CD4-positive, alpha-beta T cell treated with Interleukin-1 beta for 1 hour (primary cell): ENCODE results near the gene INPP5K.

Experiments
- DNase-seq, 2 donors: peaks; one replicate each; pipeline ENCODE4 v3.0.0-alpha.2; 2020 to 2022

The INPP5K gene

GRCh38 chr17:1484676-1485422 is 31.6 kb downstream of the INPP5K start:
- peak; percentile 70 to 80 for DNase-seq

- no peak for DNase-seq
Observed at GRCh38 chr17:1484060-1484535, 32.3 kb downstream of the INPP5K start.

- no peak for DNase-seq
Observed at GRCh38 chr17:1482680-1483079, 33.7 kb downstream of the INPP5K start.

- DNase-seq: no peak
Observed at GRCh38 chr17:1481736-1482135, 34.7 kb downstream of the INPP5K start.

GRCh38 chr17:1480747-1481465 is 35.5 kb downstream of the INPP5K start:
- no peak for DNase-seq

- DNase-seq: no peak
Observed at GRCh38 chr17:1478418-1478817, 38.0 kb downstream of the INPP5K start.

- DNase-seq: no peak
Observed at GRCh38 chr17:1475321-1475854, 41.0 kb downstream of the INPP5K start.

GRCh38 chr17:1474402-1475189 is 41.8 kb downstream of the INPP5K start:
- DNase-seq: no peak

- peak in 1 of 2 donors; percentile 45 for DNase-seq
Observed at GRCh38 chr17:1473841-1474240, 42.6 kb downstream of the INPP5K start.

- DNase-seq: no peak
Observed at GRCh38 chr17:1473170-1473569, 43.2 kb downstream of the INPP5K start.

GRCh38 chr17:1471911-1472821 is 44.2 kb downstream of the INPP5K start:
- no peak for DNase-seq

- no peak for DNase-seq
Observed at GRCh38 chr17:1471490-1471889, 44.9 kb downstream of the INPP5K start.

GRCh38 chr17:1470755-1471462 is 45.5 kb downstream of the INPP5K start:
- no peak for DNase-seq

GRCh38 chr17:1470071-1470754 is 46.2 kb downstream of the INPP5K start:
- no peak for DNase-seq

GRCh38 chr17:1469231-1469852 is 47.1 kb downstream of the INPP5K start:
- no peak for DNase-seq

- peak in 1 of 2 donors; percentile 64 for DNase-seq
Observed at GRCh38 chr17:1467898-1468492, 48.4 kb downstream of the INPP5K start.

GRCh38 chr17:1467258-1467657 is 49.2 kb downstream of the INPP5K start:
- no peak for DNase-seq

- DNase-seq: no peak
Observed at GRCh38 chr17:1464186-1464585, 52.2 kb downstream of the INPP5K start.
